ENCODE data around the gene TAS1R3.
"Not testable (repeated sequence)": the region's sequence is repeated elsewhere in the genome, so short reads cannot be mapped to it uniquely, and the experiment has no call there.

Gene TAS1R3

DNA sequence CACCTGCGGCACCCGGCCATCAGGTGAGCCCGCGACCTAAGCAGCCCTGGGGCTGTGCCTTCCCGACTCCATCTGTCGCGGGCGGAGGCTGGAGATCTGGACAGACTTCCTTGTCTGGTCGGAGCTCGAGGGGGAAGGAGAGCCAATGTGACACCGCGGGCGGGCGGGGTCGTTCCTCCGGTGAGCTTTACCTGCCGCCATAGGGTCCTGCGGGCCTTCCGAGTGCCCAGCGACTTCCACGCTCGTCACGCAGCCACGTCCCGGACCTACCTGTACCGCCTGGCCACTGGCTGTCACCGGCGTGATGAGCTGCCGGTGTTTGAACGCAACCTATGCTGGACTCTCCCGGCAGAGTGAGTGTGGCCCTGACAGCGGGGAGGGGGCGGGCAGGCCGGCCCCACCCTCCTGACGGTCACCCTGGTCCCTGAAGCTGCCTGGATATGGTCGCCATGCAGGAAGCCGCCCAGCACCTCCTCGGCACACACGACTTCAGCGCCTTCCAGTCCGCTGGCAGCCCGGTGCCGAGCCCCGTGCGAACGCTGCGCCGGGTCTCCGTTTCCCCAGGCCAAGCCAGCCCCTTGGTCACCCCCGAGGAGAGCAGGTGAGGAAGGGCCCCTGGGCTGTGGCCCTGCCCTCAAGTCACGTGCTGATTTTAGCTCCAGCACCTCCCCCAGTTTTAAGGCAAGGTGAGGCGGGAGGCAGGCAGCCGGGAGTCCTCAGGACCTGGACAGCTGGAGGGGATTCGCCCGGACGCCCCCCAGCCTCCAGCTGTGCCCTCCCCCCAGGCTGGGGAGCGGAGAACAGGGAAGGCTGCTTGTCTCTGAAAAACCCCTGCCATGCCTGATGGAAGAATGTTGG, 21.6 kb upstream of the TAS1R3 start:
- DNase-seq = no peak

DNA sequence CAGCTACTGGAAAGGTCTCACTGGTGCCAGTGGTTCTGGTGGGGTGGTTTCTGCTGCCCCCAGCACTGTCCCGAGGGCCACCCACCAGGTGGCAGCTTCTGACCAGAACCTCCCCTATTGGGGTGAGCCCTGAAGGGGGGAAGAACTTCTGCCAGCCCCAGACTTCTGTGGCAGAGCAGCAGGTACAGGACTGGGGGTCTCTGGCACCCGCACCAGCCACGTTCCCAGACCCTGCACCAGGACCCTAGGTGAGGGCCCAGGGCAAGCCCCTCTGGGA, 21.0 kb upstream of the TAS1R3 start:
- DNase-seq = no peak

DNA sequence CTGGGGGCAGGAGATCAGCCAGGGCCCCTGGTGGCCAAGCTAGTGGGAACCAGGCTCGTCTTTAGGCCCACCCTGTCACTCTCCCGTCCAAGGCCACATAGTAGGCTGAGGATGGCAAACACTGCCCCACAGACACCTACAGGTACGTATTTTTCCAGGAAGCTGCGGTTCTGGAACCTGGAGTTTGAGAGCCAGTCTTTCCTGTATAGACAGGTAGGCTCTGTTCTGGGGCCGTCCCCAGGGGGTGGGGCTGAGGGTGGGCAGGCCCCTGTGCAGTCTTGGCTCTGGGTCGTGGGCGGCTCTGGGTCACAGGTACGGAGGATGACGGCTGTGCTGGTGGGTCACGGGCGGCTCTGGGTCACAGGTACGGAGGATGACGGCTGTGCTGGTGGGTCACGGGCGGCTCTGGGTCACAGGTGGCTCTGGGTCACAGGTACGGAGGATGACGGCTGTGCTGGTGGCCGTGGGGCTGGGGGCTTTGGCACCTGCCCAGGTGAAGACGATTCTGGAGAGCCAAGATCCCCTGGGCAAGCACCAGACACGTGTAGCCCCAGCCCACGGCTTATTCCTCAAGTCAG, 20.5 kb upstream of the TAS1R3 start:
- DNase-seq = no peak

DNA sequence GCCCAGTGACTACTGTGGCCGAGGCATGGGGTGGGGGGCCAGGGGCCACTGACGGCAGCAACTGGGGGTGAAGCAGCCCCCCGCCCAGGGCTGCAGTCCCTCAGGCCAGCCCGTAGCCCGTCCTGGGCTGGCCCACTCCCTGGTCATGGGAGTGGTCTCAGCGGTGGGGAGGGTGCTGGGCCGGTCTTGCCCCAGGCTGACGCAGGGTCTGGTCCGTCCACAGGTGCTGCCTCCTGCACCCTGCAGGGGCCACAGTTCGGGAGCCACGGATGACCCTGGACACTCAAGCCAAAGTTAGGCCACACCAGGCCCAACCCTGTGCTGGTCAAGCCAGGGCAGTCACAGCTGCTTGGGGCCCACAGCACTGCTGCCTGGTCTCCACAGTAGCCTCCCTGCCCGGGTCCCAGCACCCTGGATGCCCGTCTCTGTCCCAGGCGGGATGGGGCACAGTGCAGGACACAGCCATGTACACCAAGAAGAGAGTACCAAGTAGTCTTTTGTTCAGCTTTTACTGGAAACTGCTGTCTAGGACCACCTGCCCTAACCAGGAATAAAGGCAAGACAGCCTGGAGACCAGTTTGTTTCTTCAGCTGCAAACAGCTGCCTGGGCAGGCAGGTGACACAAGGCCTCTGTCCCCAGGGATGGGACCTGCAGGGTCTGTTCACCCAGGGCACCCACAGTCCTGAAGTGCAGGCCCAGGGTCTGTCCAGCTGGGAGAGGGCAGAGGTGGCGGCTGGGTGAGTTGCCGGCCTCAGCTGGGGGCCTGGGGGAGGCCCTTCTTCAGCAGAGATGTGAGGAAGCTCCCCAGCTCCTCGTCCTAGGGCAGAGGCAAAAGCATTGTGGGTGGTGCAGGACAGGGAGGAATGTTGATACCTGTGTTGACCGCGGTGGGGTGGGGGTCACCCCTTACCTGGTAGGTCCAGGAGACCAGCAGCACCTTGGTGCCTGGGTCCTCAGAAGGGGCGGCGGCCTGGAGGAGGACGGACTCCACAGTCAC, 19.7 kb upstream of the TAS1R3 start:
- DNase-seq = peak; percentile 47 to 51

GRCh38 chr1:1312450-1313314, 18.4 kb upstream of the TAS1R3 start:
- DNase-seq = no peak

- DNase-seq = no peak
Measured at GRCh38 chr1:1313500-1314236, 17.4 kb upstream of the TAS1R3 start.

GRCh38 chr1:1314237-1314586, 16.9 kb upstream of the TAS1R3 start:
- no peak for DNase-seq

- no peak for DNase-seq
Measured at GRCh38 chr1:1314678-1315335, 16.3 kb upstream of the TAS1R3 start.

DNA sequence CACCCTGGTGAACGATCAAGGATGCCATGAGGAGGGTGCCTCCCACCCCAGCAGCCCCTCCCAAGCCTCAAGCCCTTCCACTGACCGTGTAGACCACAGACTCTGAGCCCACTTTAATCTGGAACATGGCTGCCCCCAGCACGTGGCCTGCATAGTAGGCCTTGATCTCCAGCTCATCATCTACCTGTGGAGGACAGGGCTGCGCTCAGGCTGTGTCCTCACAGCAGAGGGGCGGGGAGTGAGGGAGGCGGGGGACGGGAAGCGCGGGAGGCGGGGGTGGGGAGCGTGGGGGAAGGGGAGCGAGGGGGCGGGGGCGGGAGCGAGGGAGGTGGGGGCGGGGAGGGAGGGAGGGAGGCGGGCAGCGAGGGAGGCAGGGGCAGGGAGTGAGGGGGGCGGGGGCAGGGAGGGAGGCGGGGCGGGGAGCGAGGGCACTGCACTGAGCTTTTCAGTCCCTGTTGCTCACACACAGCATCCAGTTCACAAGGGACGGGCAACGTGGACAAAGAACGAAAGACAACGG, 15.6 kb upstream of the TAS1R3 start:
- DNase-seq = no peak

GRCh38 chr1:1316199-1316598, 14.9 kb upstream of the TAS1R3 start:
- not testable (repeated sequence) for DNase-seq

DNA sequence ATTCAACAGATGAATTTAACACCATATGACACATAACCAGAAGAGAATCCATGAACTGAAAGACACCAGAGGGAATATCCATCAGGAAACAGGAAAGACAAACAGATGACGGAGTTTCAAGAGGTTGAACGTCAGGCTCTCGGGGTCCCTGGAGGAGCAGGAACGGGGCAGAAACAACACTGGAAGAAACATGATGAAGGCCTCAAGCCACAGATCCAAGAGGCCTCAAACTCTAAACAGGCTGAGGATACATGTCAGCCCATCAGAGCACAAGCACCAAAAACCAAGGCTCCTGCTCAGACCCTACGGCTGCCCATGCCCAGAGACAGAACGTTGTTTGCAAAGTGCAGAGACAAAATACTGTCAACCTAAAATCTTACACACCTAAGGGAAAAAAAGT, 13.7 kb upstream of the TAS1R3 start:
- DNase-seq = no peak

DNA sequence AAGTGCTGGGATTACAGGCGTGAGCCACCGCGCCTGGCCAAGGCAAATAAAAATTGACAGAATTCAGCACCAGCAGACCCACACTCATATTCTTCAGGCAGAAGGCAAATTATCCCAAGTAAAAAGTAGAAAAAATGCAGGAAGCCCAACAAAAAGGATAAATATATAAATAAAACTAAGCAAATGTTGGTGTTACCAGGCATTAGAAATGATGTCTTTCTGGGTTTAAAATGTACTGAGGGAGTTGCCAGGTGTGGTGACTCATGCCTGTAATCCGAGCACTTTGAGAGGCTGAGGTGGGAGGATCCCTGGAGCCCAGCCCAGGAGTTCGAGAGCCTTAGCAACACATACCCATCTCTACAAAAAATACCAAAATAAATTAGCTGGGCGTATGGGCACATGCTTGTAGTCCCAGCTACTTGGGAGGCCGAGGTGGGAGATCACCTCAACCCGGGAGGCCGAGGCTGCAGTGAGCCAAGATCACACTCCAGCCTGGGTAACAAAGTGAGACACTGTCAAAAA, 12.9 kb upstream of the TAS1R3 start:
- peak; percentile 62 to 66 for DNase-seq

DNA sequence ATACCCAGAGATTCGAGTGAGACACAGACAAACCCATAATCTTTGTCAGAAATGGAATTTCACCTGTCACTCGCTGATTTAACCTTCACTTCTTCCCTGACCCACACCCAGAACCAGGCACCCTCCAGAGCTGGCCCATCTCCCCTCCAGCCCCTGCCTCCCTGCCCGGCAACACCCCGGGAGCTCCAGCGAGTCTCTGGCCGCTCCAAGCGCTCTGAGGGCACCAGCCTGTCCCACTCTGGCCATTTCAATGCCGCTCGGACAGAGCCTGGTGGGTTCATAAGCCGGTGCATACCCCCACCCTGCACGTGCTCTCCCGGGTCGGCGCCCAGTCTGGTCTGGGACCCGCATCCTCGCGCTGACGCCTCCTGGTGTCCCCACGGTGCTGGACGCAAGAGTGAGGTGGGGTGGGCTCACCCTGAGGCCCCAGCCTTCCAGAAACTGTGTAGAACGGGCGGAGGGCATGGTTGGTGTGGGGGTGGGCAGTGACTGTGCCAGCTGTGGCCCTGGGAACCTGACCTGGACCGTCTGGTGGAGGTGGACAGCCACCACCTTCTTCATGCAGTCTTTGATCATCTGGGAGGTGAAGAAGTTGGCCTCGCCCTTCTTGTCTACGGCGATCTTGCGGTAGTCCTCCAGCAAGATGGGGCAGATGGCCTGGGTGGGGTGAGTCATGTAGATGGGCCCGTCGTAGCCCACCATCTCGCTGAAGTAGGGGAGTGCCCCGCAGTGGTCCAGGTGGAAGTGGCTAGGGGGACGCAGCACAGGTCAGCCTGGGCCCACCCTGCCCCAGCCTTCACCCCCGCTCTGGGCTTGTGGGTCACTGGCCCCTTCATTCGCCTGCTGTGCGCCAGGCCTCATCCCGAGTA, 12.1 kb upstream of the TAS1R3 start:
- no peak for DNase-seq

- DNase-seq = no peak
Measured at GRCh38 chr1:1319646-1319941, 11.5 kb upstream of the TAS1R3 start.

GRCh38 chr1:1320666-1321448, 10.2 kb upstream of the TAS1R3 start:
- no peak for DNase-seq

DNA sequence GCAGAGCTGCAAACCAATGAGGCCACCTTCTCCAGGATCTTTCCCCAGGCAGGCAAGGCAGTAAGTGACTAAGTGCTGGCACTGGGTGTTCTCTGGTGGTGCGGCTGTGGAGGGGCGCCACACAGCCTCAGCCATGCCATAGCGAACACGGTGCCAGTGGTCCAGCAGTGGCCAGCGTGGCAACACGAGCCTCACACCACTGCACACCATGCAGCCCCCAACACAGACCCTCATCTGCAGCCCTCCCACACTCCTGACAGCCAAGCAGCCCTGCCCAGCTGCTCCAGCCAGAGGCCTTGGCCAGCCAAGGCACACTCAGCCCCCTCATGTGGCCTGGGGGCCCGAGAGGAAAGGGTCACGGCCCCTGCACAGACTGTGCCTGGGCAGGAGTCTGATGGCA, 9.6 kb upstream of the TAS1R3 start:
- no peak for DNase-seq

- no peak for DNase-seq
Measured at GRCh38 chr1:1322418-1322817, 8.7 kb upstream of the TAS1R3 start.

GRCh38 chr1:1322952-1323351, 8.1 kb upstream of the TAS1R3 start:
- no peak for DNase-seq

GRCh38 chr1:1324084-1324523, 7.0 kb upstream of the TAS1R3 start:
- no peak for DNase-seq
